Forelimb muscle (tissue), 1 donor: ENCODE results near the gene CFHR2. TPM values are rescaled to one million over a fixed set of nuclear protein-coding genes. Genes with fewer than 3 reads are reported as not detected.
"Not testable (repeated sequence)": the region's sequence is repeated elsewhere in the genome, so short reads cannot be mapped to it uniquely, and the experiment has no call there.

Experiments
- DNase-seq: peaks from one replicate; pipeline ENCODE4 v3.0.0-alpha.2; 2013; ENCODE audit warnings: low read depth
- polyA plus RNA-seq: library from polyadenylated mRNA; unstranded; fragments of 120-200 nt; gene quantifications from one replicate; pipeline ENCODE4 v1.2.1, GENCODE V29; 2013; ENCODE audit not compliant: insufficient read length

Gene CFHR2
- not detected for polyA plus RNA-seq

GRCh38 chr1:196943568-196943967, at the start of gene CFHR2:
CFHR2 (plus strand) TSS chr1:196943738; CDS start chr1:196943881, 143 bp downstream.
- not testable (repeated sequence) for DNase-seq

DNA sequence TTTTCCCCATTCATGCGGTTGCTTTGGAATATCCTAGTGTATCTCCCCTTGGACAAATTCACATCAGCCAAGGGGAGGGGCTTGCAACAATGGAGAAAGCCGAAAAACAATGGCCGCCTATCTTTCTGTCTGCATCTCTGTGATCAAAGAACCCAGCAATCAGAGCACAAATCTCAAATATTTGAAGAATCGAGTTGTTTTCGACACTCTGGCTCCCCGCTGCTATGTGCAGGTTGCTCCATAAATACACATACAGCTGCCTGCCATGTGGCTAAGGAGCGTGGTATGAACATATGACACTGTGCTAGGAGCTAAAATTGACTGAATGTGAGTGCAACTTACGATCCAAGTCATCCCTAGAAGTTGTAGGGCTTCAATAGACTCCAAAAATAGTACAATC, 47.2 kb upstream of the CFHR2 start:
- no peak for DNase-seq

- DNase-seq = no peak
These were observed 46.2 kb upstream of the CFHR2 start for GRCh38 chr1:196897158-196897828.

- DNase-seq = no peak
These were observed 41.2 kb upstream of the CFHR2 start for GRCh38 chr1:196902344-196902743.

GRCh38 chr1:196910215-196910614, 33.3 kb upstream of the CFHR2 start:
- DNase-seq = no peak

DNA sequence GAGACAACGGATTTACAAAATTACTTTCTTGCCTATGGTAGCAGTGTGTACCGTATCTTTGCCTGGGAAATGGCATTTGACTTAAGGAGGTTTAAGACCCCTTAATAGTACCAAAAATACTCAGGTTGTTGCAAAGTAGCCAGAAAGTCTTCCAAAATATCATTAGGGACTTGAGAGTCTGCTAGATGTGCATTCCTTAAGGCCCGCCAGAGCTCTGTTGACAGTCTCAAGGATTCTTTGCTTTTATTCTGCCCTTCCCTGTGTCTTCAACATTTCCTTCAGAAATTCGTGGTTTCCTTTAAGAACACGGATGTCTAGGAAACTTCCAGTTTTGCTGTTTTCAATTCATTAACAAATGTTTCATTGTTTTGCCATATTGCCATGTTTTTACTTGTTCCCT, 31.3 kb upstream of the CFHR2 start:
- DNase-seq = not testable (repeated sequence)

DNA sequence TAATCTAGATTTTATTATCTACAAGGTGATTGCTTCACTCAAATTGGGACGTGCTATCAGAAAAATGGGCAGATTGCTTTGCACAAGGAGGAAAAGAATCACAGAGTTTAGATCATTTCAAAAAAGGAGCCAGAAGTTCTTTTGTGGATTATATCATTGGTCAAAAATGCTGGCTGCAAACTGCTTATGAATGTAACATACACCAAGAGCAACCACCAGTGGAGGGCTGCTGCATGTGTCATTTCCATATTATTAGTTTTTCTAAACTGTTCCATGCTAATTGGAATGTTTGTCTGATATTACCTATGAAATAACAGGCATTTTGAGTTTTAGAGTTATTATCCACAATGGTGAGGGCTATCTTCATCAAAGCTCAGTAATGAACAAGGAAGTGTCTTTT, 16.7 kb upstream of the CFHR2 start:
- DNase-seq = not testable (repeated sequence)

GRCh38 chr1:196932853-196933252, 10.7 kb upstream of the CFHR2 start:
- DNase-seq = not testable (repeated sequence)

DNA sequence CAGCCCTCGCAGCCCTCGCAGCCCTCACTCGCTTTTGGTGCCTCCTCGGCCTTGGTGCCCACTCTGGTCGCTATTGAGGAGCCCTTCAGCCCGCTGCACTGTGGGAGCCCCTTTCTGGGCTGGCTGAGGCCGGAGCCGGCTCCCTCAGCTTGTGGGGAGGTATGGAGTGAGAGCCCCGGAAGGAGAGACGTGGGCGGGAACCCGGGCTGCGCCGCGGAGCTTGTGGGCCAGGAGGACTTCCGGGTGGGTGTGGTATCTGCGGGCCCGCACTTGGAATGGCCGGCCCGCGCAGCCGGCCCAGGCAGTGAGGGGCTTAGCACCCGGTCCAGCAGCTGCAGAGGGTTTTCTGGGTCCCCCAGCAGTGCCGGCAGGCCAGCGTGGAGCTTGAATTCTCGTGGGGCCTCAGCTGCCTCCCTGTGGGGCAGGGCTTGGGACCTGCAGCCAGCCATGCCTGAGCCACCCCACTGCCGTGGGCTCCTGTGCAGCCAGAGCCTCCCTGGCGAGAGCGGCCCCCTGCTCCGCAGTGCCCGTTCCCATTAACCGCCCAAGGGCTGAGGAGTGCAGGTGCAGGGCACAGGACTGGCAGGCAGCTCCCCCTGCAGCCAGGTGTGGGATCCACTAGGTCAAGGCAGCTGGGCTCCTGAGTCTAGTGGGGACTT, 9.9 kb upstream of the CFHR2 start:
- no peak for DNase-seq

GRCh38 chr1:196941474-196941873, 2.1 kb upstream of the CFHR2 start:
- DNase-seq = not testable (repeated sequence)

GRCh38 chr1:196951711-196952394, 8.3 kb downstream of the CFHR2 start:
- no peak for DNase-seq

GRCh38 chr1:196954778-196955177, 11.2 kb downstream of the CFHR2 start:
- DNase-seq = no peak

- no peak for DNase-seq
These were observed 12.4 kb downstream of the CFHR2 start for GRCh38 chr1:196955926-196956325.

- DNase-seq = no peak
These were observed 17.3 kb downstream of the CFHR2 start for GRCh38 chr1:196960854-196961253.

DNA sequence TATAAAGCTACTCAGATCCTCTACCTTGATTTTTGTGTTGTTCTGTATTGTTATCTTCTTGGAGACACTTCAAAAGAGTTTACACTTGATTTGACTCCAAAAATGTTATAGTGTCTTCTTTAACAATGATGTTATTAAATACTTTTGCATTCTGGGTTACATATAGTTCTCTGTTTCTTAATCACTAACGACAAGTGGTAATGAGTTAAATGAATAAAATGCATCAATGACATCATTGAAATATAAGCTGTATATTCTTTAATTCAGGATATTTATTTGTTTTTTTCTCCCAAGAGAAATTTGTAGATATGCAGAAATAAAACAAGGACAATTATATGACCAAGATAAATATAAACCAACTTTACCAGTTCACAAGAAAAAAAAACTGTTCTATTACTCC, 26.6 kb downstream of the CFHR2 start:
- no peak for DNase-seq

DNA sequence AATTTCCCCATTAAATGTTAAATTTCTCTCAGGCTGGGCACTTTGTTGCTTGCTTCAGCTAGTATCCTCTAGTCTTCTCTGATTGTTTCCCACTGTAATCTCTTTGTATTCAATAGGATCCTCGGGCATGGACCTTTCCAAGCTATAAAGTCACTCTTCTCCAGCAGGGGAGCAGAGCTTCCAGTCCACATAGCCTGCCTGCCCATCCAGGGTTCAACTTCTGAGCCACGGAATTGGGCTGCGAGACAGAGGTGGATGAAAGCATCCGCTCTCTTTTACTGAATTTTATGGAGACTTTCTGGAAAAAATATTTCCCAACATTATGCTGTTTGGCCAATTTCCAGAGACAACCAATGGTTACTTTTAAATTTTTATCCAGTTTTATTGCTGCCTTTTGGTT, 32.7 kb downstream of the CFHR2 start:
- DNase-seq = no peak

- no peak for DNase-seq
These were observed 33.7 kb downstream of the CFHR2 start, which contains the start of gene CFHR5 for GRCh38 chr1:196977278-196977677. CFHR5 (plus strand) TSS chr1:196977556; CDS start chr1:196977665, 109 bp downstream.

DNA sequence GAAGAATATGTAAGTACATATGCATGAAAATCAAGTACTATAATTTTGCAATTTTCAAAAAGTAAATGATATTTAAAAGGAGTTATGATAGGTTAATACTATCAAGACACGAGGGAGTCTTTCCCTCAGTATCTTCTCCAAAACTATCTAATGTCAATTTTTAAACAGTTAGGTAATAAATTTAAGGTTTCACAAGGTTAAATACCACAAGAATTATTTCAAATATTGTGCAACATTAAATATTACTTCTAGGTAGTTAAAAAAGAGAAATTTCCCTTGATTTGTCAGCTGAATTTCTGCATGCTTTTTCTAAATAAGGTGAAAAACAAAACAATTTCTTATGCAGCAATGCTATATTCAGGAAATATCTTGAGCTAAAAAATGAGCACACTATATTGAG, 37.3 kb downstream of the CFHR2 start:
- DNase-seq = no peak

GRCh38 chr1:196982247-196982646, 38.7 kb downstream of the CFHR2 start:
- not testable (repeated sequence) for DNase-seq

DNA sequence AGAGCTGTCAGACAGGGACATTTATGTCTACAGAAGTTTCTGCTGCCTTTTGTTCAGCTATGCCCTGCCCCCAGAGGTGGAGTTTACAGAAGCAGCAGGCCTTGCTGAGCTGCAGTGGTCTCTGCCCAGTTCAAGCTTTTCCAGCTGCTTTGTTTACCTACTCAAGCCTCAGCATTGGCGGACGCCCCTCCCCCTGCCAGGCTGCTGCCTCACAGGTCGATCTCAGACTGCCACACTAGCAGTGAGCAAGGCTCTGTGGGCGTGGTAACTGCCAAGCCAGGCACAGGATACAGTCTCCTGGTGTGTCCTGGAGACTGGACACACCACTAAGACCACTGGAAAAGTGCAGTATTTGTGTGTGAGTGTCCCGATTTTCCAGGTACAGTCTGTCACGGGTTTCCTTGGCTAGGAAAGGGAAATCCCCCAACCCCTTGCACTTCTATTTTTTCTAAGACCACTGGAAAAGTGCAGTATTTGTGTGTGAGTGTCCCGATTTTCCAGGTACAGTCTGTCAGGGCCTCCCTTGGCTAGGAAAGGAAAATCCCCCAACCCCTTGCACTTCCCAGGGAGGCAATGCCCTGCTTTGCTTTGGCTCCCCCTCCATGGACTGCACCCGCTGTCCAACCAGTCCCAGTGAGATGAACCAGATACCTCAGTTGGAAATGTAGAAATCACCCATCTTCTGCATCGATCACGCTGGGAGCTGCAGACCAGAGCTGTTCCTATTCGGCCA, 48.5 kb downstream of the CFHR2 start:
- DNase-seq = not testable (repeated sequence)

DNA sequence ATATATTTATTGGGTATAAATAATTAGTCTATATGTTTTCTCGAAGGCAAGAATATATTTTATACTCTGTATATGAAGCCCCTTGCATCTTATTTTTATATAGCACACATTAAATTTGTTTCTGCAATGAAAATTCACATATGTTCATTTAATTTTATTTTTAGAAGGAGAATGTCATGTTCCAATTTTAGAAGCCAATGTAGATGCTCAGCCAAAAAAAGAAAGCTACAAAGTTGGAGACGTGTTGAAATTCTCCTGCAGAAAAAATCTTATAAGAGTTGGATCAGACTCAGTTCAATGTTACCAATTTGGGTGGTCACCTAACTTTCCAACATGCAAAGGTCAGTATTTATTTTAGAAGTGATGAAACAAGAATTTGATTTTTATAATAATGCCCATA, 50.4 kb downstream of the CFHR2 start:
- DNase-seq = no peak

DNA sequence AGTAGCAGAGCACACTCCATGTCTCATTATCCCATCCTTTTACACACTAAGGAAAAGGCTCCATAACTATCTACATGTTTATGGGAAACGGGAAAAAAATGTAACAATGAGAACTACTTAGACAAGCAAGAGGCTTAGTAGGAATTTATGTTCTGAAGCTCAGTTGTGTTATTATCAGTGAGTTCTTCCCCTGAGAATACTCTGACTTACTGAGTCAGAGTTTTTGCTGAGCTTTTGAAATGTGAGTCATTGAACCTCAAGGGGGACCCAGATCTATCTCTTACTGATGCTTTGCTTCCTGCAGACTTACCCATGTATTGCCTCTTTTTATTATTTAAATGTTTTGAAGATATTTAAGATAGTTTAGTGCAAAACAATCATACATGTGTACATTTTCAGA, 53.9 kb downstream of the CFHR2 start:
- no peak for DNase-seq
